Measurements from ENCODE around the gene NLRP7. TPM values are rescaled to one million over a fixed set of nuclear protein-coding genes. Genes with fewer than 3 reads are reported as not detected.

NLRP7 gene
- total and polyA plus RNA-seq, 2 of the 13 experiments (the other 11 are each of a cell fraction or from before 2014, with no cell fraction given) = not detected

DNA sequence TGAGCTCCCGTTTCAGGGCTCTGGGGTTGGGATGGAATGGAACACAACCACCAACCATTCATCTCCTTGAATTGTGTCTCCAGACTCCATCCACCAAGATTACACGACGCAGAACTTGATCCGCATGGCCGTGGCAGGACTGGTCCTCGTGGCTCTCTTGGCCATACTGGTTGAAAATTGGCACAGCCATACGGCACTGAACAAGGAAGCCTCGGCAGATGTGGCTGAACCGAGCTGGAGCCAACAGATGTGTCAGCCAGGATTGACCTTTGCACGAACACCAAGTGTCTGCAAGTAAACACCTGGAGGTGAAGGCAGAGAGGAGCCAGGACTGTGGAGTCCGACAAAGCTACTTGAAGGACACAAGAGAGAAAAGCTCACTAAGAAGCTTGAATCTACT, 57.8 kb downstream of the NLRP7 start:
- Histone ChIP-seq H3K27me3 (ENCODE audit: control insufficient read depth in 1 of 2, insufficient read depth in 2 of 2, low read length in 2 of 2) (no peaks in the 10 kb centered on the region; a peak in 1 of 5 replicates), H3K4me3 (replicated peaks in 1 of 3; ENCODE audit: insufficient read depth in 1 of 3, low read depth in 2 of 3, low read length in 3 of 3) (no peak overlapping the region), H4K20me1 (ENCODE audit: insufficient read depth, low read length) (no peaks in the 10 kb centered on the region), H3K9ac (ENCODE audit: insufficient read depth, low read depth, low read length) (no peak overlapping the region), H3K27ac (ENCODE audit: extremely low read length, insufficient read depth, low read length) (no peak overlapping the region), H3K9me3 (ENCODE audit: low read length) (no peaks in the 10 kb centered on the region), H3K4me2 (ENCODE audit: low read depth, low read length) (no peak overlapping the region), H3K79me2 (ENCODE audit: insufficient read depth, low read length) (no peaks in the 10 kb centered on the region), H3K4me1 (ENCODE audit: insufficient read depth, low read length) (no peaks in the 10 kb centered on the region), H3K36me3 (replicated peaks in 1 of 2; ENCODE audit: control insufficient read depth in 1 of 2, insufficient read depth in 2 of 2, low read length in 2 of 2) (no peaks in the 10 kb centered on the region), H2AFZ (ENCODE audit: low read length) (no peak overlapping the region)
- intact Hi-C loops (cut with micrococcal nuclease; ENCODE audit: unreplicated experiment) (no loop called here), in situ Hi-C loops (cut with HindIII; ENCODE audit: extremely low pct_ligation_motif_present, low pct_unique_long_range_greater_than_20kb) (no loop called here)
- DNase-seq (ENCODE audit: low spot score) (no peak), ATAC-seq (no peak), FAIRE-seq (no peak)
- 30% methylated on average over 9 of the region's 11 CpGs for WGBS (ENCODE audit: low lambda C conversion rate)
- no peak for TF ChIP-seq PRPF4 (IDR thresholded peaks at IDR 0.05; ENCODE audit: low read depth, low read length, poor library complexity, severe bottlenecking)
- TF ChIP-seq, protein P1, sequence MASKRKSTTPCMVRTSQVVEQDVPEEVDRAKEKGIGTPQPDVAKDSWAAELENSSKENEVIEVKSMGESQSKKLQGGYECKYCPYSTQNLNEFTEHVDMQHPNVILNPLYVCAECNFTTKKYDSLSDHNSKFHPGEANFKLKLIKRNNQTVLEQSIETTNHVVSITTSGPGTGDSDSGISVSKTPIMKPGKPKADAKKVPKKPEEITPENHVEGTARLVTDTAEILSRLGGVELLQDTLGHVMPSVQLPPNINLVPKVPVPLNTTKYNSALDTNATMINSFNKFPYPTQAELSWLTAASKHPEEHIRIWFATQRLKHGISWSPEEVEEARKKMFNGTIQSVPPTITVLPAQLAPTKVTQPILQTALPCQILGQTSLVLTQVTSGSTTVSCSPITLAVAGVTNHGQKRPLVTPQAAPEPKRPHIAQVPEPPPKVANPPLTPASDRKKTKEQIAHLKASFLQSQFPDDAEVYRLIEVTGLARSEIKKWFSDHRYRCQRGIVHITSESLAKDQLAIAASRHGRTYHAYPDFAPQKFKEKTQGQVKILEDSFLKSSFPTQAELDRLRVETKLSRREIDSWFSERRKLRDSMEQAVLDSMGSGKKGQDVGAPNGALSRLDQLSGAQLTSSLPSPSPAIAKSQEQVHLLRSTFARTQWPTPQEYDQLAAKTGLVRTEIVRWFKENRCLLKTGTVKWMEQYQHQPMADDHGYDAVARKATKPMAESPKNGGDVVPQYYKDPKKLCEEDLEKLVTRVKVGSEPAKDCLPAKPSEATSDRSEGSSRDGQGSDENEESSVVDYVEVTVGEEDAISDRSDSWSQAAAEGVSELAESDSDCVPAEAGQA (IDR thresholded peaks at IDR 0.05; ENCODE audit: low read depth) = no peak
- TF ChIP-seq, protein P1 (CRISPR knock-in tag; IDR thresholded peaks at IDR 0.05; ENCODE audit: borderline replicate concordance) = no peak
- no peak for TF ChIP-seq SRSF9 (IDR thresholded peaks at IDR 0.05; ENCODE audit: borderline replicate concordance, insufficient read depth, low read depth, low read length, poor library complexity, severe bottlenecking)
- no peak for TF ChIP-seq RBFOX2 (IDR thresholded peaks at IDR 0.05; ENCODE audit: low read depth, low read length)
- TF ChIP-seq DNMT1 (CRISPR knock-in tag; IDR thresholded peaks at IDR 0.05) = no peak
- no peak for TF ChIP-seq FOXA3 (CRISPR knock-in tag; IDR thresholded peaks at IDR 0.05)
- TF ChIP-seq ZNF3 (CRISPR knock-in tag; IDR thresholded peaks at IDR 0.05) = no peak
- TF ChIP-seq, protein P2, sequence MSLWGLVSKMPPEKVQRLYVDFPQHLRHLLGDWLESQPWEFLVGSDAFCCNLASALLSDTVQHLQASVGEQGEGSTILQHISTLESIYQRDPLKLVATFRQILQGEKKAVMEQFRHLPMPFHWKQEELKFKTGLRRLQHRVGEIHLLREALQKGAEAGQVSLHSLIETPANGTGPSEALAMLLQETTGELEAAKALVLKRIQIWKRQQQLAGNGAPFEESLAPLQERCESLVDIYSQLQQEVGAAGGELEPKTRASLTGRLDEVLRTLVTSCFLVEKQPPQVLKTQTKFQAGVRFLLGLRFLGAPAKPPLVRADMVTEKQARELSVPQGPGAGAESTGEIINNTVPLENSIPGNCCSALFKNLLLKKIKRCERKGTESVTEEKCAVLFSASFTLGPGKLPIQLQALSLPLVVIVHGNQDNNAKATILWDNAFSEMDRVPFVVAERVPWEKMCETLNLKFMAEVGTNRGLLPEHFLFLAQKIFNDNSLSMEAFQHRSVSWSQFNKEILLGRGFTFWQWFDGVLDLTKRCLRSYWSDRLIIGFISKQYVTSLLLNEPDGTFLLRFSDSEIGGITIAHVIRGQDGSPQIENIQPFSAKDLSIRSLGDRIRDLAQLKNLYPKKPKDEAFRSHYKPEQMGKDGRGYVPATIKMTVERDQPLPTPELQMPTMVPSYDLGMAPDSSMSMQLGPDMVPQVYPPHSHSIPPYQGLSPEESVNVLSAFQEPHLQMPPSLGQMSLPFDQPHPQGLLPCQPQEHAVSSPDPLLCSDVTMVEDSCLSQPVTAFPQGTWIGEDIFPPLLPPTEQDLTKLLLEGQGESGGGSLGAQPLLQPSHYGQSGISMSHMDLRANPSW (CRISPR knock-in tag; IDR thresholded peaks at IDR 0.05; ENCODE audit: borderline replicate concordance) = no peak
- ChIA-PET POLR2A (no interaction called here), CTCF (ENCODE audit: low intra/inter-chr PET ratio, low total read pairs) (no interaction called here)
- BruUV-seq (replicated peaks) = no TSS peak
